ENCODE results near the gene IGSF9B.

- TF ChIP-seq CTCF (IDR thresholded peaks at IDR 0.05; ENCODE audit: insufficient read depth, low read depth, low read length) (no peak), EZH2 (IDR thresholded peaks at IDR 0.05; ENCODE audit: insufficient read depth, low read length) (no peak)
Observed at GRCh38 chr11:133948711-133949110, 8.1 kb downstream of the IGSF9B start.
